Measurements from ENCODE around the gene RAB37.

DNA sequence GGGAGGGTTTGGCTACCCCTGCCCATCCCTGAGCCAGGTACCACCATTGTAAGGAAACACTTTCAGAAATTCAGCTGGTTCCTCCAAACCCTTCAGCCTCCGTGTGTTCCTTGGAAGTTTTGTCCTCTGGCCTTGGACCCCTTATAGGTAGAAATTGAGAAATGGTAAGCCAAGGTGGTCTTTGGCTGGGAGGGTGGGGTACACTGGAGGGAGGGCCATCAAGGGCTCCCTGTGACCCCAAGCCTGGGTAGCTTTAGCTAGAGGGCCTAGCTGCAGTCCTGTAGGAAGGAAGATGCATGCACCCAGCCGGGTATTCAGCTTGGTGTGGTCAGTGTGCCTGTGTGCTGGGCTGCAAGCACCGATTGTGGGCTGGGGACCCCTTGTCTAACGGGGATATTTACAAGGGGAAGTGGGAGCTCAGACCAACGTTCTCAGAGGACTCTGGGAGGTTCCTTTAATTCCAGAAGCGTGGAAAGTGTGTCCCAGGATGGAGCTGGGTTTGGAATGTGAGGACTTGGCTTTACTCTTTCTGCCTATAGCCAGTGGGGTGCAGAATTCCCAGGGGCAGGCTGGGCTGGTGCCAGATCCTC lies 32.3 kb downstream of the RAB37 start:
- TF ChIP-seq, protein P1, sequence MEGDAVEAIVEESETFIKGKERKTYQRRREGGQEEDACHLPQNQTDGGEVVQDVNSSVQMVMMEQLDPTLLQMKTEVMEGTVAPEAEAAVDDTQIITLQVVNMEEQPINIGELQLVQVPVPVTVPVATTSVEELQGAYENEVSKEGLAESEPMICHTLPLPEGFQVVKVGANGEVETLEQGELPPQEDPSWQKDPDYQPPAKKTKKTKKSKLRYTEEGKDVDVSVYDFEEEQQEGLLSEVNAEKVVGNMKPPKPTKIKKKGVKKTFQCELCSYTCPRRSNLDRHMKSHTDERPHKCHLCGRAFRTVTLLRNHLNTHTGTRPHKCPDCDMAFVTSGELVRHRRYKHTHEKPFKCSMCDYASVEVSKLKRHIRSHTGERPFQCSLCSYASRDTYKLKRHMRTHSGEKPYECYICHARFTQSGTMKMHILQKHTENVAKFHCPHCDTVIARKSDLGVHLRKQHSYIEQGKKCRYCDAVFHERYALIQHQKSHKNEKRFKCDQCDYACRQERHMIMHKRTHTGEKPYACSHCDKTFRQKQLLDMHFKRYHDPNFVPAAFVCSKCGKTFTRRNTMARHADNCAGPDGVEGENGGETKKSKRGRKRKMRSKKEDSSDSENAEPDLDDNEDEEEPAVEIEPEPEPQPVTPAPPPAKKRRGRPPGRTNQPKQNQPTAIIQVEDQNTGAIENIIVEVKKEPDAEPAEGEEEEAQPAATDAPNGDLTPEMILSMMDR (IDR thresholded peaks at IDR 0.05) = no peak
- no peak for TF ChIP-seq POLR2A (IDR thresholded peaks at IDR 0.05)

All from lower leg skin (tissue), 3 donors.